ENCODE measurements around the gene GINS2. TPM values are rescaled to one million over a fixed set of nuclear protein-coding genes. Genes with fewer than 3 reads are reported as not detected.
A peak's percentile ranks its signal among the peaks of the same experiment; 100 is the strongest.

The GINS2 gene
- total RNA-seq = 0.45 and 7.3 TPM in 2 replicates

GRCh38 chr16:85688586-85689284, at the start of gene GINS2:
Gene GINS2 (minus strand): TSS chr16:85688954. CDS start chr16:85688898, 56 bp downstream.
- DNase-seq (ENCODE audit: low read depth) = peak; percentile 70

- DNase-seq (ENCODE audit: low read depth) = no peak
Measured at GRCh38 chr16:85736921-85737320, 48.2 kb upstream of the GINS2 start.

- DNase-seq (ENCODE audit: low read depth) = no peak
Measured at GRCh38 chr16:85735946-85736345, 47.2 kb upstream of the GINS2 start.

- DNase-seq (ENCODE audit: low read depth) = no peak
Measured at GRCh38 chr16:85735225-85735635, 46.5 kb upstream of the GINS2 start.

GRCh38 chr16:85734311-85735017, 45.7 kb upstream of the GINS2 start:
- no peak for DNase-seq (ENCODE audit: low read depth)

- DNase-seq (ENCODE audit: low read depth) = no peak
Measured at GRCh38 chr16:85733839-85734170, 45.1 kb upstream of the GINS2 start.

- peak; percentile 37 for DNase-seq (ENCODE audit: low read depth)
Measured at GRCh38 chr16:85733155-85733838, 44.5 kb upstream of the GINS2 start.

- no peak for DNase-seq (ENCODE audit: low read depth)
Measured at GRCh38 chr16:85731179-85731578, 42.4 kb upstream of the GINS2 start.

GRCh38 chr16:85730186-85730465, 41.4 kb upstream of the GINS2 start:
- no peak for DNase-seq (ENCODE audit: low read depth)

- DNase-seq (ENCODE audit: low read depth) = no peak
Measured at GRCh38 chr16:85729452-85730185, 40.9 kb upstream of the GINS2 start.

- DNase-seq (ENCODE audit: low read depth) = no peak
Measured at GRCh38 chr16:85728879-85729278, 40.1 kb upstream of the GINS2 start.

GRCh38 chr16:85724936-85725335, 36.2 kb upstream of the GINS2 start:
- no peak for DNase-seq (ENCODE audit: low read depth)

- DNase-seq (ENCODE audit: low read depth) = no peak
Measured at GRCh38 chr16:85724126-85724879, 35.5 kb upstream of the GINS2 start.

- peak; percentile 34 for DNase-seq (ENCODE audit: low read depth)
Measured at GRCh38 chr16:85722128-85722893, 33.6 kb upstream of the GINS2 start.

GRCh38 chr16:85720302-85720637, 31.5 kb upstream of the GINS2 start:
- peak; percentile 89 for DNase-seq (ENCODE audit: low read depth)

- DNase-seq (ENCODE audit: low read depth) = no peak
Measured at GRCh38 chr16:85719605-85720301, 31.0 kb upstream of the GINS2 start.

GRCh38 chr16:85718682-85719081, 29.9 kb upstream of the GINS2 start:
- peak; percentile 7 for DNase-seq (ENCODE audit: low read depth)

- DNase-seq (ENCODE audit: low read depth) = no peak
Measured at GRCh38 chr16:85718153-85718477, 29.4 kb upstream of the GINS2 start.

- DNase-seq (ENCODE audit: low read depth) = peak; percentile 34
Measured at GRCh38 chr16:85717393-85718152, 28.8 kb upstream of the GINS2 start.

GRCh38 chr16:85716680-85717038, 27.9 kb upstream of the GINS2 start:
- no peak for DNase-seq (ENCODE audit: low read depth)
